ENCODE measurements around the gene DCTN3. TPM values are rescaled to one million over a fixed set of nuclear protein-coding genes. Genes with fewer than 3 reads are reported as not detected.

DCTN3 gene
- total and polyA plus RNA-seq, 2 of the 4 experiments (the other 2 are of a cell fraction): 122 to 183 TPM

DNA sequence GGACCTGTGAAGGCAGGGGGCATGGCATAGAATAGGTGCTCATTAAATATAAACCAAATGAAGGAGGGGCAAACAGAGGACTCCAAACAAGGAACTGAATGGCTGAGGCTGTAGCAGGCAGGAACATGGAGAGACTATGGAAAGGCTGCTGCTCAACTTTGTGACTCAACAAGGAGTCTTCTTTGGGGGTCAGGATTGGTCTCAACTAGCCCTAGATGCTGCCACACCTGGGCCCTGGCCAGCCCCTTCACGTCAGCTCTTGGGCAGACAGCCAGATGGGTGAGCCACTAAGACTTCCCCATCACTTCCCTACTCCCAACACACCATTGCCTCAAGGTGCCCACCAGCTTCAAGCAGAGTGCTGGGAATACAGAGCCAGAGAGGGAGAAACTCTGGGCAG is 19.4 kb downstream of the DCTN3 start:
- no peak overlapping the region for H3K4me3 ChIP-seq (ENCODE audit: insufficient read depth, low read depth, low read length)
- no peak overlapping the region for H2AK9ac ChIP-seq (replicated peaks; ENCODE audit: low read depth, low read length, poor library complexity)
- H2BK120ac ChIP-seq (ENCODE audit: low read depth, low read length): no peak overlapping the region
- H3K27ac ChIP-seq (ENCODE audit: insufficient read depth, low read length): no peak overlapping the region
- H4K8ac ChIP-seq (ENCODE audit: low read depth in 2 of 2, low read length in 2 of 2): no peak overlapping the region
- H3K4ac ChIP-seq (ENCODE audit: low read depth, low read length): no peak overlapping the region
- H4K20me1 ChIP-seq (ENCODE audit: insufficient read depth, low read length): peaks cover 5% of the 10 kb centered on the region; the same call in 1 of the 2 replicates
- no peak overlapping the region for H2BK5ac ChIP-seq (ENCODE audit: low read depth, low read length, poor library complexity, severe bottlenecking)
- H4K5ac ChIP-seq (ENCODE audit: low read depth, low read length): no peak overlapping the region
- no peak for DNase-seq
- ChIA-PET POLR2A (ENCODE audit: unreplicated experiment) (no interaction called here), CTCF (interaction anchor here (1.0 to 2.4 kb wide), 2 partner anchors 53 to 197 kb away, joined by 3 to 9 read pairs; no protein-coding TSS in a partner anchor)
- no peak overlapping the region for H3K14ac ChIP-seq (replicated peaks; ENCODE audit: low read depth, low read length)
- no peak overlapping the region for H3K18ac ChIP-seq (ENCODE audit: low read depth, low read length)
- no peaks in the 10 kb centered on the region for H3K4me1 ChIP-seq (ENCODE audit: control insufficient read depth, insufficient read depth, low read length)
- H3K56ac ChIP-seq (ENCODE audit: extremely low read depth, insufficient read depth, low read length): no peak overlapping the region
- H3K36me3 ChIP-seq (ENCODE audit: control insufficient read depth, insufficient read depth, low read length): no peaks in the 10 kb centered on the region
- H3K79me1 ChIP-seq (ENCODE audit: low read depth in 1 of 2, low read length in 2 of 2): no peaks in the 10 kb centered on the region
- TF ChIP-seq POLR2A (IDR thresholded peaks at IDR 0.05; ENCODE audit: low read depth, low read length) (no peak), MXI1 (IDR thresholded peaks at IDR 0.05; ENCODE audit: borderline replicate concordance, low read depth, low read length) (no peak), BHLHE40 (IDR thresholded peaks at IDR 0.05; ENCODE audit: low read depth, low read length) (no peak), MAZ (IDR thresholded peaks at IDR 0.05; ENCODE audit: borderline replicate concordance, low read depth, low read length) (no peak), RCOR1 (IDR thresholded peaks at IDR 0.05; ENCODE audit: insufficient replicate concordance, low read length) (no peak), CEBPB (IDR thresholded peaks at IDR 0.05; ENCODE audit: low read depth, low read length) (no peak), SMC3 (IDR thresholded peaks at IDR 0.05; ENCODE audit: low read depth, low read length) (no peak), MAFK (IDR thresholded peaks at IDR 0.05; ENCODE audit: low read depth, low read length) (no peak), CHD1 (IDR thresholded peaks at IDR 0.05; ENCODE audit: low read depth, low read length) (no peak), FOS (IDR thresholded peaks at IDR 0.05; ENCODE audit: low read depth, low read length) (no peak), RFX5 (IDR thresholded peaks at IDR 0.05; ENCODE audit: low read depth, low read length) (no peak), NFE2L2 (IDR thresholded peaks at IDR 0.05; ENCODE audit: low read depth, low read length) (no peak), RAD21 (IDR thresholded peaks at IDR 0.05; ENCODE audit: low read length) (no peak)
- TF ChIP-seq, protein P1, sequence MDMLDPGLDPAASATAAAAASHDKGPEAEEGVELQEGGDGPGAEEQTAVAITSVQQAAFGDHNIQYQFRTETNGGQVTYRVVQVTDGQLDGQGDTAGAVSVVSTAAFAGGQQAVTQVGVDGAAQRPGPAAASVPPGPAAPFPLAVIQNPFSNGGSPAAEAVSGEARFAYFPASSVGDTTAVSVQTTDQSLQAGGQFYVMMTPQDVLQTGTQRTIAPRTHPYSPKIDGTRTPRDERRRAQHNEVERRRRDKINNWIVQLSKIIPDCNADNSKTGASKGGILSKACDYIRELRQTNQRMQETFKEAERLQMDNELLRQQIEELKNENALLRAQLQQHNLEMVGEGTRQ (IDR thresholded peaks at IDR 0.05; ENCODE audit: low read depth, low read length): no peak
- TF ChIP-seq, protein P2, sequence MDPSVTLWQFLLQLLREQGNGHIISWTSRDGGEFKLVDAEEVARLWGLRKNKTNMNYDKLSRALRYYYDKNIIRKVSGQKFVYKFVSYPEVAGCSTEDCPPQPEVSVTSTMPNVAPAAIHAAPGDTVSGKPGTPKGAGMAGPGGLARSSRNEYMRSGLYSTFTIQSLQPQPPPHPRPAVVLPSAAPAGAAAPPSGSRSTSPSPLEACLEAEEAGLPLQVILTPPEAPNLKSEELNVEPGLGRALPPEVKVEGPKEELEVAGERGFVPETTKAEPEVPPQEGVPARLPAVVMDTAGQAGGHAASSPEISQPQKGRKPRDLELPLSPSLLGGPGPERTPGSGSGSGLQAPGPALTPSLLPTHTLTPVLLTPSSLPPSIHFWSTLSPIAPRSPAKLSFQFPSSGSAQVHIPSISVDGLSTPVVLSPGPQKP (IDR thresholded peaks at IDR 0.05; ENCODE audit: borderline replicate concordance, low read depth, low read length): no peak
- TF ChIP-seq, protein P3, sequence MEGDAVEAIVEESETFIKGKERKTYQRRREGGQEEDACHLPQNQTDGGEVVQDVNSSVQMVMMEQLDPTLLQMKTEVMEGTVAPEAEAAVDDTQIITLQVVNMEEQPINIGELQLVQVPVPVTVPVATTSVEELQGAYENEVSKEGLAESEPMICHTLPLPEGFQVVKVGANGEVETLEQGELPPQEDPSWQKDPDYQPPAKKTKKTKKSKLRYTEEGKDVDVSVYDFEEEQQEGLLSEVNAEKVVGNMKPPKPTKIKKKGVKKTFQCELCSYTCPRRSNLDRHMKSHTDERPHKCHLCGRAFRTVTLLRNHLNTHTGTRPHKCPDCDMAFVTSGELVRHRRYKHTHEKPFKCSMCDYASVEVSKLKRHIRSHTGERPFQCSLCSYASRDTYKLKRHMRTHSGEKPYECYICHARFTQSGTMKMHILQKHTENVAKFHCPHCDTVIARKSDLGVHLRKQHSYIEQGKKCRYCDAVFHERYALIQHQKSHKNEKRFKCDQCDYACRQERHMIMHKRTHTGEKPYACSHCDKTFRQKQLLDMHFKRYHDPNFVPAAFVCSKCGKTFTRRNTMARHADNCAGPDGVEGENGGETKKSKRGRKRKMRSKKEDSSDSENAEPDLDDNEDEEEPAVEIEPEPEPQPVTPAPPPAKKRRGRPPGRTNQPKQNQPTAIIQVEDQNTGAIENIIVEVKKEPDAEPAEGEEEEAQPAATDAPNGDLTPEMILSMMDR (conservative IDR thresholded peaks at IDR 0.05; ENCODE audit: low read depth, low read length): no peak
- H3K27me3 ChIP-seq (ENCODE audit: control insufficient read depth, insufficient read depth, low read length): peaks cover 67% of the 10 kb centered on the region
- no peak overlapping the region for H3K9ac ChIP-seq (ENCODE audit: low read depth, low read length)
- no peak overlapping the region for H2BK20ac ChIP-seq (ENCODE audit: low read depth, low read length)
- no peak overlapping the region for H2BK15ac ChIP-seq (ENCODE audit: low read depth, low read length)
- WGBS, 2 experiments (ENCODE audit: extremely low coverage in 2 of 2, insufficient read length in 1 of 2): 50% methylated on average over 1 of the region's 1 CpG; no CpG with 5 or more reads in 1 of the 2 experiments
- H4K91ac ChIP-seq (ENCODE audit: insufficient read depth, low read depth, low read length): no peak overlapping the region
- no peak overlapping the region for H3K4me2 ChIP-seq (ENCODE audit: low read depth, low read length)
- BruUV-seq (replicated peaks): no TSS peak
- no peak overlapping the region for H3K23ac ChIP-seq (ENCODE audit: low read depth, low read length)
- H3K9me1 ChIP-seq (ENCODE audit: insufficient read depth, low read length): no peaks in the 10 kb centered on the region
- dilution Hi-C loops (cut with HindIII; ENCODE audit: low sequenced_read_pairs, unreplicated experiment): no loop called here
- no peaks in the 10 kb centered on the region for H3K9me3 ChIP-seq (ENCODE audit: control insufficient read depth, insufficient read depth, low read length)
- in situ Hi-C loops (cut with MboI; ENCODE audit: low sequenced_read_pairs): loop anchor here (5.0 to 10.0 kb wide), 2 partner anchors 166 to 194 kb away; no protein-coding TSS in a partner anchor
- H2AK5ac ChIP-seq (ENCODE audit: low read depth, low read length): no peak overlapping the region
- intact Hi-C loops (cut with micrococcal nuclease): loop anchor here (2.0 kb wide), 1 partner anchor 196 kb away; no protein-coding TSS in a partner anchor
- no peak overlapping the region for H2AFZ ChIP-seq (replicated peaks; ENCODE audit: low read length, poor library complexity)
- ATAC-seq (ENCODE audit: low read depth): no peak

All from IMR-90 (cell line).